Kidney epithelial cell (primary cell): ENCODE results near the gene GZMA. TPM values are rescaled to one million over a fixed set of nuclear protein-coding genes. Genes with fewer than 3 reads are reported as not detected.

Source experiments
- DNase-seq: peaks from one replicate; pipeline ENCODE4 v3.0.0-alpha.2; 2010; ENCODE audit warnings: low read depth
- H3K27me3 ChIP-seq: 2 replicates; pipeline ENCODE4 v1.6.0; 2011; ENCODE audit warnings: low read length; ENCODE audit not compliant: control insufficient read depth, insufficient read depth
- H3K36me3 ChIP-seq: 2 replicates; pipeline ENCODE4 v1.5.1; 2011; ENCODE audit warnings: low read length; ENCODE audit not compliant: control insufficient read depth, insufficient read depth
- H3K4me3 ChIP-seq: 2 replicates; pipeline ENCODE4 v1.5.1; 2011; ENCODE audit warnings: low read depth, mild to moderate bottlenecking, control low read depth, low read length
- total RNA-seq: library from RNA; depleted of rRNA; stranded (reverse); fragments of >200 nt; gene quantifications from 2 replicates; pipeline ENCODE4 v1.2.3, GENCODE V29; 2015
- TF ChIP-seq, protein P1 (sequence below): IDR thresholded peaks from 2 replicates; pipeline ENCODE4 v1.5.1; 2011; ENCODE audit warnings: mild to moderate bottlenecking, moderate library complexity, low read length, control low read depth, inconsistent platforms; ENCODE audit not compliant: insufficient read depth, poor library complexity, severe bottlenecking

The GZMA gene
- total RNA-seq, 1 donor from 2014 or later: not detected

DNA sequence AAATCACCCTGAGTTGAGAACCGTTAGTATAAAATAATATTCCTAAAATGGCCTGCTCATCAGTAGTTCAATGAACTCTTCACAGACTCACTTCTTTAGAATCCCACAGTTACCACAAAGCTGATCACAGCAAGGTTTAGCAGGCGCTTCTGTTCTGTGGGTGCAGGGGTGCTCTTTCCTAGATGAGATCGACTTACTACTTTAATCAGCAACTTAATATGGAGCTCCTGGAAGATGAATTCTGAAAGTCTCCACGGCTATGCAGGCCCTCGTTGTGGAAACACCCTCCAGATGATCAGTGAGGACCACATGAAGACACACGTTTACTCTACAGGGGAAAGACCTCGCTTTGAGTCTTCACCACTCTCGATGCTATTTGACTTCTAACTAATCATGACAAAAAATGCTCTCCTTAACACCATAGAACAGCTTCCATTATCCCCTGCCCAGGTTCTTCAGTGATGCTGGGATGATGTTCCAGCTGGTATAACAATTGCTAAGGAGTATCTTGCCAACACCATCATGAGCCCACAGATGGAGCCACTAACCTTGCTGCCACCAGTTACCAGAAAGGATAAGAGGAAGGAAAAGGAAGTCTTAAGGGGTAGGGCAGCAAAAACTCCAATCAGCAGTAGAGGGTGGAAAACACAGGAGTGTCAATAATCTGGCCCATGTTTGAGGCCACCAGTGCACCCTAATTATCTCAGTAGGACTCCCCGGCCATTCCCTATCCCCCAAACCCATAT lies 39.7 kb downstream of the GZMA start:
- H3K4me3 ChIP-seq: no peak overlapping the region
- no peak for DNase-seq
- peaks cover 2% of the 10 kb centered on the region for H3K27me3 ChIP-seq
- no peaks in the 10 kb centered on the region for H3K36me3 ChIP-seq
- TF ChIP-seq, protein P1, sequence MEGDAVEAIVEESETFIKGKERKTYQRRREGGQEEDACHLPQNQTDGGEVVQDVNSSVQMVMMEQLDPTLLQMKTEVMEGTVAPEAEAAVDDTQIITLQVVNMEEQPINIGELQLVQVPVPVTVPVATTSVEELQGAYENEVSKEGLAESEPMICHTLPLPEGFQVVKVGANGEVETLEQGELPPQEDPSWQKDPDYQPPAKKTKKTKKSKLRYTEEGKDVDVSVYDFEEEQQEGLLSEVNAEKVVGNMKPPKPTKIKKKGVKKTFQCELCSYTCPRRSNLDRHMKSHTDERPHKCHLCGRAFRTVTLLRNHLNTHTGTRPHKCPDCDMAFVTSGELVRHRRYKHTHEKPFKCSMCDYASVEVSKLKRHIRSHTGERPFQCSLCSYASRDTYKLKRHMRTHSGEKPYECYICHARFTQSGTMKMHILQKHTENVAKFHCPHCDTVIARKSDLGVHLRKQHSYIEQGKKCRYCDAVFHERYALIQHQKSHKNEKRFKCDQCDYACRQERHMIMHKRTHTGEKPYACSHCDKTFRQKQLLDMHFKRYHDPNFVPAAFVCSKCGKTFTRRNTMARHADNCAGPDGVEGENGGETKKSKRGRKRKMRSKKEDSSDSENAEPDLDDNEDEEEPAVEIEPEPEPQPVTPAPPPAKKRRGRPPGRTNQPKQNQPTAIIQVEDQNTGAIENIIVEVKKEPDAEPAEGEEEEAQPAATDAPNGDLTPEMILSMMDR: no peak

DNA sequence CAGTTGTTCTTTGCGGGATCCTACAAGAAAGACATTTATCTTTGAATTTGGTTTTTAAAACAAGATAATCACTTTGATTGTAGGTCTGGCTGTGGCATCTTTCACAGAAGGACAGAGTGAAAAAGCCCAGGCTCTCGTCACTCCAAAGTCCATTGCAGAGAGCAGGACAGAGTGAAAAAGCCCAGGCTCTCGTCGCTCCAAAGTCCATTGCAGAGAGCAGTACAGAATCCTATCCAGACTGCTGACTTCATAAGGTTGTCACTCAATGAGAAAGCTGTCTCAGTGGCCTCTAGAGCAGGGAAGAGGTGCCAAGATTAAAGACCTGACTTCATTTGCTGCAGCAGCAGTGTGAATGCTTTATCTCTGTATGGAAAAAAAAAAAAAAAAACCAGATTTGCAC lies 41.2 kb downstream of the GZMA start:
- Histone ChIP-seq H3K27me3 (peaks cover 2% of the 10 kb centered on the region), H3K4me3 (no peak overlapping the region), H3K36me3 (no peaks in the 10 kb centered on the region)
- no peak for DNase-seq
- TF ChIP-seq, protein P1: no peak

DNA sequence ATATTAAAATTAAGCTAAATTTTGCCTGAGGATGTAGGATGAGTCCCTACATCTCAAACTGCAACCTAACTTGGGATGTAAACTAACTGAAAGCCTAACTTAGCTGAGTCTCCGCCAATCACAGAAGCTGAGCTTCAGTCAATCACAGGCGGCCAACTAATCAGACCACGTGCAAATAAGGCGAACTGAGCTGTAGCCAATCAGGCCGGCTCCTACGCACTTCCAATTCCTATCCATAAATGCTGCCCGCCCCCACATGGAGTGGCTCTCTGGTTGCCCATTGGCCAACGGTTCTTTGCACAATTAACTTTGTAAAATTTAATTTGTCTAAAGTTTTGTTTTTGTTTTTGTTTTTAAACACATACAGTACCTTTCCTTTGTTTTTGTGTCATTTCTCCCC lies 43.6 kb downstream of the GZMA start:
- TF ChIP-seq, protein P1: no peak
- no peak for DNase-seq
- Histone ChIP-seq H3K27me3 (peaks cover 2% of the 10 kb centered on the region), H3K36me3 (no peaks in the 10 kb centered on the region), H3K4me3 (no peak overlapping the region)

DNA sequence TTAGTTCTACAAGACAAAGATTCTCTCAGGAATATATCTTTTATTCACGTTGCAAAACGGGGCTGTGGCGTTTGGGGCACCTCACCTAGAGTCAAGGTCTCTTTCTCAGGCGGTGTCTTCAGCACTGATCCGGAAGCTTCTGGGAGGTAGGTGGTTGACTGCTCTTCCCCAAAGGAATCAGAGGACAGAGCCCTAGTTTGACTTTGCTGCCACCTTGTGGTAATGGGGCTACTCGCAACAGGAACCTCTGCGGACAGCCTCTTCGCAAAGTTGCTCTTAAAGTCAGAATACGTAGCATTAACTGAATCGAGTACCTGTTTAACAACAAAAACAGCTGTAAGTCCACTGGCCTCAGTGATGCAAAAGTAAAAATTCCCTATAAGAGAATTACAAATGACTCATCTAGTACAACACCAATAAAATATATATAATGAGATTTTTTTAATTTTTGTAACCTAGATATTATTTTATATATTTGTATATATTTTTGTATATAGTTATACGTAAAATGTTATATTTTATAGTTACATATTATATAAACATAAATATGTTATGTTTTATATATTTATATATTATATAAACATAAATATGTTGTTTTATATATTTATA lies 44.2 kb downstream of the GZMA start:
- Histone ChIP-seq H3K27me3 (peaks cover 2% of the 10 kb centered on the region), H3K4me3 (no peak overlapping the region), H3K36me3 (no peaks in the 10 kb centered on the region)
- TF ChIP-seq, protein P1: peak; percentile 93
- DNase-seq: peak; percentile 53

DNA sequence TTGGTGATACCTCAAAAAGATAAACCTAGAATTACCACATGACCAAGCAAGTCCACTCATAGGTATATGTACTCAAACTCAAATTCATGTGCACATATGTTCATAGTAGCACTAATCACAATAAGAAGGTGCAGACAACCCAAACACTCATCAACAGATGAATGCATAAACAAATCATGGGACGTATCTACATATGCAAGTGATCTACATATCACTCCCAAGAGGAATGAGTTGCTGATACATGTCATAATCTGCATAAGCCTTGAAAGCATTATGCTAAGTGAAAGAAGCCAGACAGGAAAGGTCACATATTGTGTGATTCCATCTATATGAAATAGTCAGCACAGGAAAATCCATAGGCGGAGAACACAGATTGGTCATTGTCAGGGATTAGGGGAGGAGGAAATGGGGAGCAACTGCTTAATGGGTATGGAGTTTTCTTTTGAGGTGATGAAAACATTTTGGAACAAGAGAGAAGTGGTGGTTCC lies 46.9 kb downstream of the GZMA start:
- no peak overlapping the region for H3K4me3 ChIP-seq
- DNase-seq: no peak
- TF ChIP-seq, protein P1: no peak
- H3K27me3 ChIP-seq: peaks cover 2% of the 10 kb centered on the region
- H3K36me3 ChIP-seq: no peaks in the 10 kb centered on the region
